KMS-11 (cell line): ENCODE measurements around the gene ADAMTS17.

ENCODE experiments used
- H2AFZ ChIP-seq: fragments of 200-600 bp; sonication (generic); 2 replicates; pipeline ENCODE4 v1.6.1; 2016; ENCODE audit warnings: antibody characterized with exemption, mixed run types, low read depth
- H3K27ac ChIP-seq: fragments of 200-600 bp; sonication (generic); 2 replicates; pipeline ENCODE4 v1.6.1; 2016; ENCODE audit warnings: mild to moderate bottlenecking, mixed run types
- H3K27me3 ChIP-seq: fragments of 200-600 bp; sonication (generic); 2 replicates; pipeline ENCODE4 v1.6.1; 2017; ENCODE audit warnings: mild to moderate bottlenecking, low read depth, mixed run types, moderate library complexity; ENCODE audit not compliant: insufficient read depth
- H3K36me3 ChIP-seq: fragments of 200-600 bp; sonication (generic); 2 replicates; pipeline ENCODE4 v1.6.1; 2017; ENCODE audit warnings: mild to moderate bottlenecking, mixed run types; ENCODE audit not compliant: insufficient read depth
- H3K4me1 ChIP-seq: fragments of 200-600 bp; sonication (generic); 2 replicates; pipeline ENCODE4 v1.6.1; 2016; ENCODE audit warnings: mild to moderate bottlenecking, low read depth, mixed run types; ENCODE audit not compliant: poor library complexity, severe bottlenecking
- H3K4me2 ChIP-seq: fragments of 200-600 bp; sonication (generic); 2 replicates; pipeline ENCODE4 v1.7.0; 2016; ENCODE audit warnings: mild to moderate bottlenecking, mixed run types
- H3K4me3 ChIP-seq: fragments of 200-600 bp; sonication (generic); IDR thresholded peaks from 2 replicates; pipeline ENCODE4 v1.6.1; 2017; ENCODE audit warnings: low read depth, low read length, mixed read lengths; ENCODE audit not compliant: insufficient read depth
- H3K79me2 ChIP-seq: fragments of 200-600 bp; sonication (generic); 2 replicates; pipeline ENCODE4 v1.6.1; 2016; ENCODE audit warnings: low read depth, mixed run types; ENCODE audit not compliant: insufficient read depth
- H3K9ac ChIP-seq: fragments of 200-600 bp; sonication (generic); 2 replicates; pipeline ENCODE4 v1.6.1; 2016; ENCODE audit warnings: mild to moderate bottlenecking, mixed run types
- H4K20me1 ChIP-seq: fragments of 200-600 bp; sonication (generic); 2 replicates; pipeline ENCODE4 v1.6.1; 2016; ENCODE audit warnings: mild to moderate bottlenecking, mixed run types; ENCODE audit not compliant: insufficient read depth
- TF ChIP-seq, protein P1 (sequence below): fragments of 200-600 bp; sonication (generic); conservative IDR thresholded peaks from 2 replicates; pipeline ENCODE4 v1.6.1; 2017; ENCODE audit warnings: low read depth, mild to moderate bottlenecking, antibody characterized with exemption, low read length, moderate library complexity, mixed read lengths

The ADAMTS17 gene

DNA sequence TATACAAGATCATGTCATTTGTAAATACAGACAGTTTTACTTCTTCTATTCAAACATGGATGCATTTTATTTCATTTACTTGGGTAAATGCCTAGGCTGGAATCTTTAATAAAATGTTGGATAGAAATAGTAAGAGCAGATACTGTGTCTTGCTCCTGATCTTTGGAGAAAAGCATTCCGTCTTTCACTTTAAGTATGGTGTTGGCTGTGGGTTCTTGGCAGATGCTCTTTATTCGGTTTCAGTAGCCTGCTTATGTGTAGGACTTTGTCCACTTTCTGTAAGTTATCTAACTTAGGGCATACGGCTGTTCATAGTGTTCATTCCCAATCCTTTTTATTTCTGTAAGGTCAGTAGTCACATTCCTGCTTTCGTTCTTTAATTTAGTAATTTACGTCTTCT is 303.0 kb downstream of the ADAMTS17 start:
- Histone ChIP-seq H3K27ac (no peak overlapping the region), H3K9ac (no peak overlapping the region), H3K4me2 (no peak overlapping the region), H3K79me2 (no peaks in the 10 kb centered on the region), H3K4me3 (no peak overlapping the region), H3K27me3 (no peaks in the 10 kb centered on the region), H2AFZ (no peak overlapping the region), H4K20me1 (no peaks in the 10 kb centered on the region), H3K4me1 (no peaks in the 10 kb centered on the region), H3K36me3 (no peaks in the 10 kb centered on the region)
- TF ChIP-seq, protein P1, sequence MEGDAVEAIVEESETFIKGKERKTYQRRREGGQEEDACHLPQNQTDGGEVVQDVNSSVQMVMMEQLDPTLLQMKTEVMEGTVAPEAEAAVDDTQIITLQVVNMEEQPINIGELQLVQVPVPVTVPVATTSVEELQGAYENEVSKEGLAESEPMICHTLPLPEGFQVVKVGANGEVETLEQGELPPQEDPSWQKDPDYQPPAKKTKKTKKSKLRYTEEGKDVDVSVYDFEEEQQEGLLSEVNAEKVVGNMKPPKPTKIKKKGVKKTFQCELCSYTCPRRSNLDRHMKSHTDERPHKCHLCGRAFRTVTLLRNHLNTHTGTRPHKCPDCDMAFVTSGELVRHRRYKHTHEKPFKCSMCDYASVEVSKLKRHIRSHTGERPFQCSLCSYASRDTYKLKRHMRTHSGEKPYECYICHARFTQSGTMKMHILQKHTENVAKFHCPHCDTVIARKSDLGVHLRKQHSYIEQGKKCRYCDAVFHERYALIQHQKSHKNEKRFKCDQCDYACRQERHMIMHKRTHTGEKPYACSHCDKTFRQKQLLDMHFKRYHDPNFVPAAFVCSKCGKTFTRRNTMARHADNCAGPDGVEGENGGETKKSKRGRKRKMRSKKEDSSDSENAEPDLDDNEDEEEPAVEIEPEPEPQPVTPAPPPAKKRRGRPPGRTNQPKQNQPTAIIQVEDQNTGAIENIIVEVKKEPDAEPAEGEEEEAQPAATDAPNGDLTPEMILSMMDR: no peak

DNA sequence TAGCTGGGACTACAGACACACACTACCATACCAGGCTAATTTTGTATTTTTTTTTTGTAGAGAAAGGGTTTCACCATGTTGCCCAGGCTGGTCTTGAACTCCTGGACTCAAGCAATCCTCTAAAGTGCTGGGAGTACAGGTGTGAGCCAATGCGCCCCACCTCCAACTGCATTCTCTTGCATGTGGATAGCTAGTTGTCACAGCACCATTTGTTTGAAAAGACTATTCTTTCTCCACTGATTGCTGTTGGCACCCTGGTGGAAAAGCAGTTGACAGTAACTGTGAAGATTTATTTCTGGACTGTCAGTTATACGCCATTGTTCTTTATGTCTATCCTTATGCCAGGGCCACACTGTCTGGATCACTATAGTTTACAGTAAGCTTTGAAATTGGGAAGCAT is 303.9 kb downstream of the ADAMTS17 start:
- Histone ChIP-seq H3K27me3 (no peaks in the 10 kb centered on the region), H3K27ac (no peak overlapping the region), H2AFZ (no peak overlapping the region), H4K20me1 (no peaks in the 10 kb centered on the region), H3K9ac (no peak overlapping the region), H3K79me2 (no peaks in the 10 kb centered on the region), H3K36me3 (no peaks in the 10 kb centered on the region), H3K4me2 (no peak overlapping the region), H3K4me1 (no peaks in the 10 kb centered on the region), H3K4me3 (no peak overlapping the region)
- TF ChIP-seq, protein P1: no peak

DNA sequence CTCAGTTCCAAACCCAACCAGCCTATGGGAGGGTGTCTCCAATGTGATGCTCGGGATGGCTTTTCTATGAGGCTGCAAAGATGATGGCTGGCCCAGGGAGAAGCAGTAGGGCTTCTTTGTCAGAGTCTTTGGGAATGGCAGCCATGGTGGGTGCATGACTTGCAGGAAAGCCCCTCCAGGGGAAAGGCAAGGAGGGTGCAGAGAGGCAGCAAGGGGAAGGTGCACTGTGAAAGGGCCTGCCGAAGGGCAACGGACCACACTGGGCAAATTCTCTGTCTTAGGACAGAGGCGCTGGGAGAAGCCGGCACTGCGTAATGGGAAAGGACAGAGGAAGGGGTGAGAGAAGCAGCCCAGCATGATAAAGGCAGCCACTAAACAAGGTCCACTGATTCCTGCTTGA is 305.8 kb downstream of the ADAMTS17 start:
- no peaks in the 10 kb centered on the region for H3K4me1 ChIP-seq
- no peaks in the 10 kb centered on the region for H3K27me3 ChIP-seq
- H3K27ac ChIP-seq: no peak overlapping the region
- H3K36me3 ChIP-seq: no peaks in the 10 kb centered on the region
- H3K79me2 ChIP-seq: no peaks in the 10 kb centered on the region
- H3K4me3 ChIP-seq: no peak overlapping the region
- TF ChIP-seq, protein P1: no peak
- no peaks in the 10 kb centered on the region for H4K20me1 ChIP-seq
- no peak overlapping the region for H3K9ac ChIP-seq
- H3K4me2 ChIP-seq: no peak overlapping the region
- no peak overlapping the region for H2AFZ ChIP-seq

DNA sequence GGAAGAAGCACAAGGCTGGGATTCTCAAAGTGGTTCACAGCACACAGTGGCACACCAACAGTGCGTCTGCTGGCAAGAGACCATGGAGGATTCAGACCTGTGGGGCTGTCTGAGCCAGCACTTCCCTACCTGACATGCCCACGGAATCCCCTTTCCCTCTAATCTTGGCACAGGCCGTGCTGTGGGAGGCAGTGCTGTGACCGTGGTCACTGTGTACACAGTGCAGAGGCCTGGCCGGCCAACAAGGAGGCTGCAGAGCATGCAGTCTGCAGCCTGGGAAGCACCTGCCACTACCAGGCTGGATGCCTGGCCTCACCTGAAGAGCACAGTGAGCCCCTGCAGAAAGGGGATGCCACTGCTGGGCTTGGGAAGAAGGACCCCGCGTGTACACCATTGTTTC is 307.6 kb downstream of the ADAMTS17 start:
- no peak overlapping the region for H3K4me3 ChIP-seq
- H4K20me1 ChIP-seq: no peaks in the 10 kb centered on the region
- no peak overlapping the region for H3K27ac ChIP-seq
- no peak overlapping the region for H2AFZ ChIP-seq
- no peak overlapping the region for H3K4me2 ChIP-seq
- H3K36me3 ChIP-seq: no peaks in the 10 kb centered on the region
- no peaks in the 10 kb centered on the region for H3K4me1 ChIP-seq
- H3K79me2 ChIP-seq: no peaks in the 10 kb centered on the region
- H3K9ac ChIP-seq: no peak overlapping the region
- no peaks in the 10 kb centered on the region for H3K27me3 ChIP-seq
- TF ChIP-seq, protein P1: no peak
